ENCODE results near the gene GRK5.

GRK5 gene

GRCh38 chr10:119302591-119303253 is 95.4 kb downstream of the GRK5 start:
- DNase-seq: no peak

DNA sequence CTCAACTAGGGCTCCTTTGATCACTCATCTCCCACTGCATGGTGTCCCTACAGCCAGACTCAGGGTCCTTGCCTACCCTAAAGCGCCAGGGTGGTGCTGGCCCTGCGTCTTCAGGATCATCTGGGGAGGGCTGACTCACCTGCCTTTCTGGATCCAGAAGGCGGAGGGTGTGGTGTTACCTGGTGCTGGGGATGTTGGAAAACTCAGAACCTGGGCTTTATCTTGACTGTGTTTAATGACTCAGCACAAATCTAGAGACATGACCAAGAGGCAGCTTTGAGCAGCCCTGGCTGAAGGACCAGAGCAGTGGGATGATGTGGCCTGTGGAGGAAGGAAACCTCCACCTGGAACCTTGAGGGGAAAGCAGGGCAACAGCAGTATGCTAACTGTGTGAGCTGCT is 96.5 kb downstream of the GRK5 start:
- no peak for DNase-seq

DNA sequence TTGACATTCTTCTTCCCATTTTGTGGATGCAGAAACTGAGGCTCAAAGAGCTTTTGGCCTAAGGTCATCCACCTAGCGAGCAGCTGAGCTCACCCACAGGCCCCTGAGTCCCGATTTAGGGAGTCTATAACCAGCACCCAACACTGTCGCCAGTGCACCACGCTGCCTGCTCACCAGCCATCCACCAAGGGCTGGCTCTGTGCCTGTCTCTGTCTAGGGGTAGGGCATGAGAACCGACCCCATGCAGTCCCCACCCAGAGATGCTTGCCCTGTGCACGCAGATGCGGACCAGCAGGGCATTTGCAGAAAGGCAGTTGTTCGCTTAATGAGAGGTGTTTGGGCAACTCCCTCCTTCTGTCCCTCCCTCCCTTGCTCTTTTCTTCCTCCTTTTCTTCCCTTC is 97.2 kb downstream of the GRK5 start:
- no peak for DNase-seq

DNA sequence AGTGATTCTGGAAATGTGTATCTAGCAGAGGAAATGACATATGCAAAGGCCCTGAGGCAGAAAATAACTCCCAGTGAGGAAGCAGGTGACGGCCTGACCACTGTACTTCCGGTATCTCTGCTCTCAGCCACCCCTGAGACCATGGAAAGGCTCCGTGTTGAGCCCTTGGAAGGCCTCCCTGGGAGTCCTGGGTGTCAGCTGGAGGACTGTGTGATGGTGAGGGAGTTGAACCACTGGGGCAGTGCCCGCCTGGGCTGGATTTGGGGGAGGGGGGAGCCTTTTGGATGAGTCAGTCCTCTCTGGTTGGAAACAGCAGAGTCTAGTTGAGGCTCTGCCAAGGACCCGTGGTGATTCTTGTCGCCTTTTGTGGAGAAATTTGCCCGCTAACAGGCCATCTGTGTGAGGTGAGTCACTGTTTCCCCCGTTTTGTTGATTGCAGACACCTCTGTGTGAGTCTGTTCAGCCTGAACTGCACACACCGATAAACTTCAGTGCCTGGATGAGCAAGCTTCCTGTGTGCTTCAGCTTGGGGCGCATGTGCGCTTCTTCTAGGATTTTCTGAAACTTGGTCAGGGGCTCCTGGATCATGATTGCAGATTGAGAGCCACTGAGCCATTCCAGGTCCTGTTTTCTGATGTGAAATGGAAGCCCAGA is 98.6 kb downstream of the GRK5 start:
- DNase-seq: no peak

GRCh38 chr10:119306514-119306951 is 99.2 kb downstream of the GRK5 start:
- no peak for DNase-seq

DNA sequence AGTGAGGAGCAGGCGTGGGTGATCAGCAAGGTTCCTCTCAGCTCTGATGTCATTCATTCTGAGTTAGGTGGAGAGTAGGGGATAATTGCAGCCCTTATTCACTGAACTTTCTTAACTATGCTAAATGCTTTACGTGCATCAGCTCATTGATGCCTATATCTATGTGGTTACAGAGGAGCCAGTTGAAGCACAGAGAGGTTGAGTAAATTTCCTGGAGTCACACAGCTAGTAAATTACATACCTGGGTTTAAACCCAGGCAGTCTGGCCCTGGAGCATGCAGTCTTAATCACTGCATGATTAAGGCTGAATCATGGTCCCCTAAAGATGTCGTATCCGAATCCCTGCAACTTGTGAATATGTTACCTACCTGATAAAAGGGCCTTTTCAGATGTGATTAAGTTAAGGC is 99.6 kb downstream of the GRK5 start:
- DNase-seq: no peak

DNA sequence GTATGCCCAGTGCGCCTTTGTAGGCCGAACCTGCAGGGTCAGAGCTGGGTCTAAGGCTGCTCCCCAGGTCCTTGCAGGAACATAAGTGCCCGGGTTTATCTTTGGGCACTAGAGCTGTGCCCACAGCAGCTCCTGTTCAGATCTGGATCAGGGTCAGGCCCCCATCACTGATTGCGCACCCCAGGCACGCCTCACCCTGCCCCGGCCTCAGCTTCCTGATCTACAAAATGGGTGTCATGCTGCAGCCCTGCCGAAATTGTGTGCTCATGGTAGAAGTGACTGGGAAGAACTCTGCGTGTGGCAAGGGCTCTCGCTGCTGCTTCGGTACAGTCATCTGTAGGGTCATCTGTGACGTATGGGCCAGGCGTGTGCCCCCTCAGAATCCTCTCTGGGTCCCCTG is 100.7 kb downstream of the GRK5 start:
- no peak for DNase-seq

DNA sequence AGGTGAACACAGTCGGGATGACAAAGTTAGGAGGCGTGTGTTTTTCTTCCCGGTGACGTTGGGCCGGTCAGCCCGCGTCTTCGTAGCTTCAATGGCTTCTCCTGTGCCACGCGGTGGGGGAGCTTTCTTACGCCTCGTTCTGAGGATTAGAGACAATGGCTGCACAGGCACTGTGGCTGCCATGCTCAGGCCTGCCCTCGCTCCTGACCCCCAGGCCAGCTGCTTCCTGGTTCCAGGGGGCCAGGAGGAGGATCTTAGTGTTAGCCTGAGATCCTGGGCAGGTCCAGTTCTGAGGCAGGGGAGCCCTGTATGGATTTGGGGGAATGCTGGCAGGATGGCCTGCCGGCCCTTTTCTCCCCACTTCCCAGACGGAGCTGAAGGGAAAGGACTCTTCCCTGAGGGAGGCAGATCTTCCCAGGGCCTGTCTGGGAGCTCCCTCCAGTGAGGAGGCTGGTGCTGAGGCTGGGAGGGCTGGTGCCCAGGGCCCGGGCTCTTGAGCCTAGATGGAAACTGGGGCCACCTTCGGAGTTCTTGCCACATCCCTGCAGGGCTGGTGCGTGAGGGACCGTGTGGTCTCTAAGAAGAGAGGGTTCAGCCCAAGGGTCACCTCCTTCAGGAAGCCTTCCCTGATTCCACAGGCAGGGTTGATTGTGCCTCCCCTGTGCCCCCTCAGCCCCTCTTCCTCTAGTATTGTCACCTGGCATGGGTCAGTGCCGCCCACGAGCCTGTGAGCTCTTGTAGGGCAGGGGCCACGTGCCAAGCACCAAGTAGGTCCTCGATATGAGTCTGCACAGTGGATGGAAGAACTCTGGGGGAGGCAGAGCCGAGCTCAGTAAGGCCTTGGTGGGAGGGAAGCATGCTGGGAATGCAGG is 101.4 kb downstream of the GRK5 start:
- DNase-seq: no peak

GRCh38 chr10:119309423-119309770 is 102.0 kb downstream of the GRK5 start:
- no peak for DNase-seq

- DNase-seq: no peak
These were observed 103.4 kb downstream of the GRK5 start for GRCh38 chr10:119310806-119311205.

DNA sequence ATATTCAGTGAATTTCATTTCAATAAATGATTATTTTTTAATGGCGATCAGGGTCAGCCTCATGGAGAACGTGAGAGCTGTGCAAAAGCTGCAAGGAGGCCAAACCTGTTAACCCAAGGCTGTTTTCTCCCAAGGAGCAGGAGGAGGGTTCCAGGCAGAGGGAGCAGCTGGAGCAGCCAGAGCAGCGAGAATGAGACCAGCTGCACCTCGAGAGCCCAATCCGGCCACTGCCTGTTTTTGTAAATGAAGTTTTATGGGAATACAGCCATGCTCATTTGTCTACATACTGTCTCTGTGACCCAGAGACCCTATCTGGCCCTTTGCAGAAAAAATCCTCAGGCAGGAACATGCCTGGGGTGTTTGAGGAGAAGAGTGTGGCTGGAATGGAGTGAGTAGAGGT is 104.9 kb downstream of the GRK5 start:
- no peak for DNase-seq

DNA sequence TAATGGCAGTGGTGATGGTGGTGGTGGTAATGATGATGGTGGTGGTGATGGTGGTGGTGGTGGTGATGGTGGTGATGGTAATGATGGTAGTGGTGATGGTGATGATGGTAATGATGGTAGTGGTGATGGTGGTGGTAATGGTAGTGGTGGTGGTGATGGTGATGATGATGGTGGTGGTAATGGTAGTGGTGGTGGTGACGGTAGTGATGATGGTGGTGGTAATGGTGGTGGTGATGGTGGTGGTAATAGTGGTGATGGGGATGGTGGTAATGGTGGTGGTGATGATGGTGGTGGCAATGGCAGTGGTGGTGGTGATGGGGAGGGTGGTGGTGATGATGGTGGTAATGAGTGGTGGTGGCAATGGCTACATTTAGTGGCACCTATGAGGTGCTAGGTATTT is 105.7 kb downstream of the GRK5 start:
- no peak for DNase-seq

GRCh38 chr10:119313644-119314043 is 106.3 kb downstream of the GRK5 start:
- DNase-seq: no peak

DNA sequence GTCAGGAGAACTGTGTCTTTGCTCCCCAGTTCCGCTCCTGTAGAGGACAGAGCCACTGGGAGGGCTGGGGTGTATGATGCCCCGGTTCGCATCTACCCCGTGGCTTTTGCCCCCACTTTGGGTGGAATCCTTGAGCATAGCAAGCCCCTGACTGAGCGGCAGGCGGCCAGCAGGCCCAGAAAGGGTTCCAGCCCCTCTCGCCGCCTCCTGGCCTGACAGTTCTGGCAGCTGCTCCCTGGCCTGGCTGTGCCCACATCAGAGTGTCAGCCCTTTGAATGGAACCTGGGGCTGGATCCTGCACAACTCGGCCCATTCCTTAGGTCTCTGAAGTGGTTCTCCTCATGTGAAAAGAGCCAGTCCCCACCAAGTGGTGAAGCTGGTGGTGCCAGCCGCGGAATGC is 106.7 kb downstream of the GRK5 start:
- DNase-seq: no peak

GRCh38 chr10:119314486-119314885 is 107.1 kb downstream of the GRK5 start:
- DNase-seq: no peak

GRCh38 chr10:119315128-119316001 is 108.0 kb downstream of the GRK5 start:
- DNase-seq: no peak

GRCh38 chr10:119316002-119316358 is 108.6 kb downstream of the GRK5 start:
- DNase-seq: no peak

- no peak for DNase-seq
These were observed 109.3 kb downstream of the GRK5 start for GRCh38 chr10:119316729-119317097.

DNA sequence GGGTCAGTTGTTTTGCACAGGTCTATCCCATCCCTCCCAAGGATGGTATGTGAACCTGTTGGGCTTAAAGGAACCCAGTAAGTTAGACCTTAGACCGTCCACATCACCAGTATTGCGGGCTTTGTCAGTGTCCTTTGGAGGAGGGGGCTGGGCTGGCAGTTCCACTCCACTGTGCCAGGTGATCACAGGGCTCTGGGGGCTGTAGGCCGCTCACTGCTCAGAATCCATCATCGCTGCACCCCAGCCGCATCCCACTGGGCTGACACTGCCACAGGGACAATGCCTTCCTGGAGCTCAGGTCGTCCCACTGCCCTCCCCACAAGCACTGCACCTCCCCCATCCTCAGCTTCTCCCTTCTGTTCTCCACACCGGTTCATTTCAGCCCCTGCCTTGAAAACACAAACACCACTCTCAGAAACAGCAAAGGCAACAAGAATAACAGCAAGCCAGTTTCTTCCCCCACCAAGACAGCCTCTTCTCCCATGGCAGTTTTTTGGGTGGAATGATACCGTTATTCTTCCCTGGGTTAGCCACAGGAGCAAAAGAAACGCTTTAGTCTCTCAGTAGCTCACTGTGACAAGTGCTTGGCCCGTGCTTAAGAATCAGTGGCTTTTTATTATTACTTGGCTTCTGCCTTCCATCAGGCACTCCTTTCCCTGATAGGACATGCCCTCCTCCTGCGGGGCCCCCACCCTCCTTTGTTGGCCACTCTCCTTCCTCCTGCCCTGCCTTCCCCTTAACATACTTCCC is 111.2 kb downstream of the GRK5 start:
- DNase-seq: no peak

DNA sequence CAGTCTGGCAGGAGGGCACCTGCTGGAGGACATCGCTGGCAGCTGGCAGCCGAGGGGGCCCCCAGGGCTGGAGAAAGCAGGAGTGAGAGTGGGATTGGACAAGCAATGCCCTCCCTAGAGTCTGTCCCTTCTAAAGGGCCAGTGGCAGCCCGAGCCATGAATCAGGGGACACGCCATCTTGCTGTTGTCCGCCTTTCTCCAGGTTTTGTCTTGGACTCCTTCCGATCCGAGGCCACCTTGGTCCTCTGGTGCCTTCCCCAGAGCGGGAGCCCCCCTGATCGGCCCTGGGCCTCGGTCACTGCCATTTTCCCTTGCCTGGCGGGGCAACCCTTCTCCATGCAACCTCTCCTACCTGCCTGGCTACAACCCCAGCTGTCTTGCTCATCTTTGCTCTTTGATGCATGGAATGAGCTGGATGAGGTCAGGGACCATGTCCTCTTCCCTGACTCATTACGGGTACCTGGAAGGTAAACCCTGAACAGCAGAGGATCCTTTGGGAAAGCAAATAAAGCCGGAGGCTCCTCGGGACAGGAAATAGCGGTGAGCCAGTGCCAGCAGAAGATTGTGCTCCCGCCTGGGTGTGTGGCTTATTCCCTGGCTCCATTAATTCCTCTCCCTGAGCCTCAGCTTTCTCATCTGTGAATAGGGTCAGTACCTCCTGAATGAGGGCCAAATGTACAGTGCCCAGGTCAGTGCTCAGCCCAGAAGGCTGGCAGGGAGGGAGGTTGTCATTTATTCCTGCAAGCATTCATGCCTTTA is 112.0 kb downstream of the GRK5 start:
- DNase-seq: no peak

- DNase-seq: no peak
These were observed 112.5 kb downstream of the GRK5 start for GRCh38 chr10:119319920-119320258.

DNA sequence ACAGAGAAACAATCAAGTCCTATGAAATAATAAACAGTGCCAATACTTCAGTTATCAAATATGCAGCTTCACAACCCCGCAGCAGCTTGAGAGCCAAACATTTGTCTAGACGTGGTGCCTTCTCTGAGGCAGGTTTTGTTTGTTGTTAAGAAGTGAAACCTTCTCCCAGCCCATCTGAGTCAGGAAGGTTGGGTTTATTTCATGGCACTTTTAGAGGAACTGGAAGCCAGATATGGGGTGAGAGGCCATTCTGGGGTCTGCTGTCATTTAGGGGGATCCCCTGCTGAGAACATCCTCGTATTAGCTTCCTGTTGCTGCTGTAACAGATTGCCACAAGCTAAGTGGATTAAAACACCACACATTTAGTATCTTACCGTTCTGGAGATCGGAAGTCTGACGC is 113.6 kb downstream of the GRK5 start:
- DNase-seq: no peak
